Mucosa of stomach (tissue), 1 donor: ENCODE results near the gene PDGFRB.

Experiments
- H3K27me3 ChIP-seq: one replicate; pipeline ENCODE4 v1.7.0; 2013; ENCODE audit warnings: mild to moderate bottlenecking, low read length; ENCODE audit not compliant: control insufficient read depth, insufficient read depth
- H3K36me3 ChIP-seq: one replicate; pipeline ENCODE4 v1.7.0; 2013; ENCODE audit warnings: low read length; ENCODE audit not compliant: control insufficient read depth, insufficient read depth
- H3K4me1 ChIP-seq: one replicate; pipeline ENCODE4 v1.7.0; 2013; ENCODE audit warnings: mild to moderate bottlenecking, low read length; ENCODE audit not compliant: control insufficient read depth, insufficient read depth
- H3K4me3 ChIP-seq: one replicate; pipeline ENCODE4 v1.7.0; 2013; ENCODE audit warnings: low read length
- H3K9ac ChIP-seq: one replicate; pipeline ENCODE4 v1.7.0; 2013; ENCODE audit warnings: mild to moderate bottlenecking, low read length, moderate library complexity
- H3K9me3 ChIP-seq: one replicate; pipeline ENCODE4 v1.7.0; 2013; ENCODE audit warnings: mild to moderate bottlenecking, low read length, moderate library complexity; ENCODE audit not compliant: control insufficient read depth
- donor health status: Pancreatic carcinoma.

The PDGFRB gene

GRCh38 chr5:150155258-150156026 is at the start of gene PDGFRB:
Gene PDGFRB, minus strand, starts transcription at chr5:150155845. Its CDS starts 18,798 bp downstream, at chr5:150137047.
- H3K27me3 ChIP-seq, result peaks cover 16% of the 10 kb centered on the region
- H3K4me3 ChIP-seq, result no peak within 1 kb of the TSS
- H3K36me3 ChIP-seq, result no peaks in the 10 kb centered on the region
- no peaks in the 10 kb centered on the region for H3K9me3 ChIP-seq
- peak within 1 kb of the TSS; percentile 26 for H3K9ac ChIP-seq
- peaks cover 3% of the 10 kb centered on the region for H3K4me1 ChIP-seq

GRCh38 chr5:150204590-150204960 is 48.9 kb upstream of the PDGFRB start:
- Histone ChIP-seq H3K27me3 (peaks cover 11% of the 10 kb centered on the region), H3K9me3 (no peaks in the 10 kb centered on the region), H3K4me1 (peaks cover 9% of the 10 kb centered on the region), H3K36me3 (no peaks in the 10 kb centered on the region), H3K4me3 (no peak overlapping the region), H3K9ac (no peak overlapping the region)

- H3K9ac ChIP-seq, result no peak overlapping the region
- H3K36me3 ChIP-seq, result no peaks in the 10 kb centered on the region
- peaks cover 6% of the 10 kb centered on the region for H3K4me1 ChIP-seq
- peaks cover 17% of the 10 kb centered on the region for H3K27me3 ChIP-seq
- no peak overlapping the region for H3K4me3 ChIP-seq
- no peaks in the 10 kb centered on the region for H3K9me3 ChIP-seq
Measured at GRCh38 chr5:150203832-150204589, 48.4 kb upstream of the PDGFRB start.

GRCh38 chr5:150202501-150202900 is 46.9 kb upstream of the PDGFRB start:
- H3K9ac ChIP-seq, result no peak overlapping the region

GRCh38 chr5:150197476-150197875 is 41.8 kb upstream of the PDGFRB start:
- Histone ChIP-seq H3K4me1 (no peaks in the 10 kb centered on the region), H3K27me3 (peaks cover 14% of the 10 kb centered on the region), H3K9me3 (no peaks in the 10 kb centered on the region), H3K9ac (no peak overlapping the region), H3K4me3 (no peak overlapping the region), H3K36me3 (no peaks in the 10 kb centered on the region)

More at GRCh38 chr5:150202501-150202900, 46.9 kb upstream of the PDGFRB start:
- no peaks in the 10 kb centered on the region for H3K9me3 ChIP-seq
- no peaks in the 10 kb centered on the region for H3K36me3 ChIP-seq
- H3K4me3 ChIP-seq, result no peak overlapping the region
- H3K27me3 ChIP-seq, result peaks cover 9% of the 10 kb centered on the region
- H3K4me1 ChIP-seq, result no peaks in the 10 kb centered on the region

GRCh38 chr5:150196986-150197385 is 41.3 kb upstream of the PDGFRB start:
- Histone ChIP-seq H3K9ac (no peak overlapping the region), H3K4me3 (no peak overlapping the region), H3K4me1 (no peaks in the 10 kb centered on the region), H3K9me3 (no peaks in the 10 kb centered on the region), H3K36me3 (no peaks in the 10 kb centered on the region), H3K27me3 (peaks cover 14% of the 10 kb centered on the region)

GRCh38 chr5:150196514-150196913 is 40.9 kb upstream of the PDGFRB start:
- Histone ChIP-seq H3K27me3 (peaks cover 18% of the 10 kb centered on the region), H3K9ac (no peak overlapping the region), H3K9me3 (no peaks in the 10 kb centered on the region), H3K36me3 (no peaks in the 10 kb centered on the region), H3K4me3 (no peak overlapping the region), H3K4me1 (no peaks in the 10 kb centered on the region)

GRCh38 chr5:150195736-150196485 is 40.3 kb upstream of the PDGFRB start:
- Histone ChIP-seq H3K4me1 (no peaks in the 10 kb centered on the region), H3K9me3 (no peaks in the 10 kb centered on the region), H3K36me3 (no peaks in the 10 kb centered on the region), H3K27me3 (peaks cover 22% of the 10 kb centered on the region), H3K4me3 (no peak overlapping the region), H3K9ac (no peak overlapping the region)

GRCh38 chr5:150192462-150192861 is 36.8 kb upstream of the PDGFRB start:
- no peaks in the 10 kb centered on the region for H3K36me3 ChIP-seq
- H3K4me1 ChIP-seq, result no peaks in the 10 kb centered on the region
- H3K9me3 ChIP-seq, result no peaks in the 10 kb centered on the region
- no peak overlapping the region for H3K4me3 ChIP-seq
- no peak overlapping the region for H3K9ac ChIP-seq
- peaks cover 39% of the 10 kb centered on the region for H3K27me3 ChIP-seq

GRCh38 chr5:150190987-150191386 is 35.3 kb upstream of the PDGFRB start:
- H3K27me3 ChIP-seq, result peaks cover 39% of the 10 kb centered on the region

GRCh38 chr5:150190503-150190979 is 34.9 kb upstream of the PDGFRB start:
- no peaks in the 10 kb centered on the region for H3K36me3 ChIP-seq
- no peak overlapping the region for H3K9ac ChIP-seq
- peaks cover 15% of the 10 kb centered on the region for H3K4me1 ChIP-seq
- H3K9me3 ChIP-seq, result no peaks in the 10 kb centered on the region
- no peak overlapping the region for H3K4me3 ChIP-seq
- H3K27me3 ChIP-seq, result peaks cover 39% of the 10 kb centered on the region

More at GRCh38 chr5:150190987-150191386, 35.3 kb upstream of the PDGFRB start:
- H3K9me3 ChIP-seq, result no peaks in the 10 kb centered on the region
- peaks cover 10% of the 10 kb centered on the region for H3K4me1 ChIP-seq
- no peak overlapping the region for H3K9ac ChIP-seq
- H3K36me3 ChIP-seq, result no peaks in the 10 kb centered on the region
- no peak overlapping the region for H3K4me3 ChIP-seq
